Suprapubic skin (tissue), 3 donors: ENCODE results near the gene VCAM1.
"Not testable (repeated sequence)": the region's sequence is repeated elsewhere in the genome, so short reads cannot be mapped to it uniquely, and the experiment has no call there.

ENCODE experiments used
- CTCF ChIP-seq, 2 donors: fragments of 200-600 bp in 1 of 2; fragments of 450-650 bp in 1 of 2; sonication (generic) in 1 of 2; IDR thresholded peaks; one replicate each; pipeline ENCODE4 v1.5.1; 2016 to 2019; ENCODE audit warnings: antibody characterized with exemption in 2 of 2, mild to moderate bottlenecking in 1 of 2, moderate library complexity in 1 of 2
- POLR2AphosphoS5 ChIP-seq, 3 donors: sonication (generic); formaldehyde crosslinking; IDR thresholded peaks; one replicate each; pipeline ENCODE4 v1.6.1; 2017; ENCODE audit warnings: antibody characterized with exemption in 3 of 3

DNA sequence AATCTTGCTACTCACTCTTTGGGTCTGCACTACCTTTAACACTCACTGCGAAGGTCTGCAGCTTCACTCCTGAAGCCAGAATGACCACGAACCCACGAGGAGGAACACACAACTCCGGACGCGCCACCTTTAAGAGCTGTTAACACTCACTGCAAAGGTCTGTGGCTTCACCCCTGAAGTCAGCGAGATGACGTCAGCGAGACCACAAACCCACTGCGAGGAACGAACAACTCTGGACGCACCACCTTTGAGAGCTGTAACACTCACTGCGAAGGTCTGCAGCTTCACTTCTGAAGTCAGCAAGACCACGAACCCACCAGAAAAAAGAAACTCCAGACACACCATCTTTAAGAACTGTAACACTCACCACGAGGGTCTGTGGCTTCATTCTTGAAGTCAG lies 6.5 kb upstream of the VCAM1 start:
- not testable (repeated sequence) for TF ChIP-seq CTCF, POLR2AphosphoS5 (IDR thresholded peaks at IDR 0.05)
